Neural crest cell (in vitro differentiated cells): ENCODE measurements around the gene ATP11A. TPM values are rescaled to one million over a fixed set of nuclear protein-coding genes. Genes with fewer than 3 reads are reported as not detected.

Source experiments
- DNase-seq: peaks from one replicate; pipeline ENCODE4 v3.0.0; 2021; ENCODE audit warnings: low read depth, mixed read lengths, low spot score
- H3K27ac Mint-ChIP-seq: one replicate; pipeline ENCODE4 v1.8.0; 2021; ENCODE audit warnings: mild to moderate bottlenecking, mixed read lengths; ENCODE audit not compliant: unreplicated experiment
- H3K27me3 Mint-ChIP-seq: 2 replicates; pipeline ENCODE4 v1.8.0; 2021; ENCODE audit warnings: low read depth, mild to moderate bottlenecking, mixed read lengths
- H3K36me3 Mint-ChIP-seq: 2 replicates; pipeline ENCODE4 v1.8.0; 2021; ENCODE audit warnings: low read depth, mild to moderate bottlenecking, mixed read lengths
- H3K4me1 Mint-ChIP-seq: 2 replicates; pipeline ENCODE4 v1.8.0; 2021; ENCODE audit warnings: mixed read lengths
- H3K4me3 Mint-ChIP-seq: one replicate; pipeline ENCODE4 v1.8.0; 2021; ENCODE audit warnings: mild to moderate bottlenecking, mixed read lengths
- H3K9me3 Mint-ChIP-seq: 2 replicates; pipeline ENCODE4 v1.8.0; 2021; ENCODE audit warnings: mixed read lengths
- total RNA-seq: library from RNA; stranded (reverse); gene quantifications from 2 replicates; pipeline ENCODE4 v1.2.1, GENCODE V29; 2021
- TF ChIP-seq, protein P1 (sequence below): fragments of 200-600 bp; sonication (generic); conservative IDR thresholded peaks from 2 replicates; pipeline ENCODE4 v1.5.0; 2021; ENCODE audit warnings: antibody characterized with exemption, mild to moderate bottlenecking

The ATP11A gene
- total RNA-seq, 1 donor from 2014 or later = 97.4 TPM

- TF ChIP-seq, protein P1, sequence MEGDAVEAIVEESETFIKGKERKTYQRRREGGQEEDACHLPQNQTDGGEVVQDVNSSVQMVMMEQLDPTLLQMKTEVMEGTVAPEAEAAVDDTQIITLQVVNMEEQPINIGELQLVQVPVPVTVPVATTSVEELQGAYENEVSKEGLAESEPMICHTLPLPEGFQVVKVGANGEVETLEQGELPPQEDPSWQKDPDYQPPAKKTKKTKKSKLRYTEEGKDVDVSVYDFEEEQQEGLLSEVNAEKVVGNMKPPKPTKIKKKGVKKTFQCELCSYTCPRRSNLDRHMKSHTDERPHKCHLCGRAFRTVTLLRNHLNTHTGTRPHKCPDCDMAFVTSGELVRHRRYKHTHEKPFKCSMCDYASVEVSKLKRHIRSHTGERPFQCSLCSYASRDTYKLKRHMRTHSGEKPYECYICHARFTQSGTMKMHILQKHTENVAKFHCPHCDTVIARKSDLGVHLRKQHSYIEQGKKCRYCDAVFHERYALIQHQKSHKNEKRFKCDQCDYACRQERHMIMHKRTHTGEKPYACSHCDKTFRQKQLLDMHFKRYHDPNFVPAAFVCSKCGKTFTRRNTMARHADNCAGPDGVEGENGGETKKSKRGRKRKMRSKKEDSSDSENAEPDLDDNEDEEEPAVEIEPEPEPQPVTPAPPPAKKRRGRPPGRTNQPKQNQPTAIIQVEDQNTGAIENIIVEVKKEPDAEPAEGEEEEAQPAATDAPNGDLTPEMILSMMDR = no peak
- Mint-ChIP-seq H3K27ac (no peak overlapping the region), H3K36me3 (no peaks in the 10 kb centered on the region), H3K4me1 (peaks cover 8% of the 10 kb centered on the region), H3K9me3 (no peaks in the 10 kb centered on the region), H3K4me3 (no peak overlapping the region), H3K27me3 (no peaks in the 10 kb centered on the region)
- DNase-seq = no peak
Measured at GRCh38 chr13:112652512-112653070, 37.2 kb upstream of the ATP11A start.

- no peak for DNase-seq
- Mint-ChIP-seq H3K9me3 (no peaks in the 10 kb centered on the region), H3K27me3 (no peaks in the 10 kb centered on the region), H3K4me1 (peaks cover 8% of the 10 kb centered on the region), H3K36me3 (no peaks in the 10 kb centered on the region), H3K4me3 (no peak overlapping the region), H3K27ac (no peak overlapping the region)
- TF ChIP-seq, protein P1 = no peak
Measured at GRCh38 chr13:112653071-112653470, 36.8 kb upstream of the ATP11A start.

DNA sequence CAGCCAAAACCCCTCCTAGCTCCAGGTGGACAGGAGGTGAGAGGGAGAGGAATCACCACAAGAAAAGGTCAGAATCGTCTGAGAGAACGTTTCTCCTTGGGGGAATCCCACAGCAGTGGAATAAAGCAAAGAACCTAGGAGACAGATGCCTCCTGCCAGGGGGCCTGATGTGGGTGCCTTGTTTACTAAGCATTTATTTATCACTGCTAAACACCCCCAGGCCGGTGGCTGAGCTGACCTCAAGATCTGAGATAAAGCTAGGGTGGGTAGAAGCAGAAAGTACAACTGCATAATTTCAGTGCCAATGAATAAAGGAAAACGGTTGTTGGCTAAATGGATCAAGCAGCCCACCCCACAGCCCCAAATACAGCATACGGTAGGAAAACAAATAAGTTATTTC is 33.9 kb upstream of the ATP11A start:
- DNase-seq = no peak
- Mint-ChIP-seq H3K4me1 (peaks cover 8% of the 10 kb centered on the region), H3K9me3 (no peaks in the 10 kb centered on the region), H3K4me3 (no peak overlapping the region), H3K27me3 (no peaks in the 10 kb centered on the region), H3K27ac (no peak overlapping the region), H3K36me3 (no peaks in the 10 kb centered on the region)
- TF ChIP-seq, protein P1 = no peak

GRCh38 chr13:112657850-112658445 is 31.9 kb upstream of the ATP11A start:
- no peak for DNase-seq
- H3K36me3 Mint-ChIP-seq = no peaks in the 10 kb centered on the region
- peaks cover 7% of the 10 kb centered on the region for H3K9me3 Mint-ChIP-seq
- H3K27me3 Mint-ChIP-seq = no peaks in the 10 kb centered on the region
- TF ChIP-seq, protein P1 = no peak
- H3K4me1 Mint-ChIP-seq = no peaks in the 10 kb centered on the region
- H3K27ac Mint-ChIP-seq = no peak overlapping the region
- no peak overlapping the region for H3K4me3 Mint-ChIP-seq

GRCh38 chr13:112658808-112659207 is 31.0 kb upstream of the ATP11A start:
- no peak for DNase-seq
- no peaks in the 10 kb centered on the region for H3K4me1 Mint-ChIP-seq
- no peaks in the 10 kb centered on the region for H3K27me3 Mint-ChIP-seq
- H3K4me3 Mint-ChIP-seq = no peak overlapping the region
- peak overlapping the region; percentile 37 for H3K27ac Mint-ChIP-seq
- TF ChIP-seq, protein P1 = no peak
- no peaks in the 10 kb centered on the region for H3K36me3 Mint-ChIP-seq
- peaks cover 7% of the 10 kb centered on the region for H3K9me3 Mint-ChIP-seq
